H1 (cell line): ENCODE results near the gene IRGC. TPM values are rescaled to one million over a fixed set of nuclear protein-coding genes. Genes with fewer than 3 reads are reported as not detected.

Experiments
- CBX5 ChIP-seq: fragments of 300-800, 300-1000 bp; sonication (generic); IDR thresholded peaks from 2 replicates; pipeline ENCODE4 v1.7.1; 2016; ENCODE audit warnings: antibody characterized with exemption, low read length, low read depth
- CHD7 ChIP-seq: fragments of 300-600 bp; sonication (generic); IDR thresholded peaks from 2 replicates; pipeline ENCODE4 v1.7.1; 2012; ENCODE audit warnings: low read length, moderate library complexity, mild to moderate bottlenecking, inconsistent platforms; ENCODE audit not compliant: insufficient replicate concordance
- EZH2 ChIP-seq: fragments of 200-600 bp; sonication (generic); IDR thresholded peaks from 2 replicates; pipeline ENCODE4 v1.7.1; 2012; ENCODE audit warnings: low read depth, mild to moderate bottlenecking, moderate library complexity, low read length, inconsistent platforms; ENCODE audit not compliant: severe bottlenecking
- JUND ChIP-seq: IDR thresholded peaks from 2 replicates; pipeline ENCODE4 v1.6.1; 2011; ENCODE audit warnings: mild to moderate bottlenecking, improper control_type of control experiment, low read length
- PHF8 ChIP-seq: fragments of 200-600 bp; sonication (generic); conservative IDR thresholded peaks from 2 replicates; pipeline ENCODE4 v1.7.1; 2012; ENCODE audit warnings: low read depth, mild to moderate bottlenecking, inconsistent platforms, low read length, moderate library complexity
- POLR2AphosphoS5 ChIP-seq: IDR thresholded peaks from 2 replicates; pipeline ENCODE4 v1.6.1; 2011; ENCODE audit warnings: low read depth, low read length
- polyA plus RNA-seq, 7 experiments: library from polyadenylated mRNA; depleted of rRNA in 3 of 7; stranded (reverse) in 5 of 7; unstranded in 2 of 7; fragments of >200 nt in 5 of 7; fragments of 200-250 nt in 2 of 7; gene quantifications; 1 replicate in 5 of 7; 2 replicates in 1 of 7; 4 replicates in 1 of 7; pipeline versions ENCODE4 v1.2.1 to v1.2.3, GENCODE V29; 2011 to 2013; ENCODE audit warnings: missing spikeins in 2 of 7, mixed read lengths in 2 of 7
- total RNA-seq: library from RNA; stranded (reverse); fragmentation: NEBNext Ultra II Directional; extraction: Animal tissue kit (Norgen Biotek cat#: 25700); gene quantifications from 2 replicates; pipeline ENCODE4 v1.2.1, GENCODE V29; 2021
- TF ChIP-seq, protein P1 (sequence below), 3 experiments: IDR thresholded peaks; 1 replicate in 2 of 3; 2 replicates in 1 of 3; pipeline versions ENCODE4 v1.5.1 to v1.6.1; 2011; ENCODE audit warnings: low read length in 3 of 3, mild to moderate bottlenecking in 3 of 3, inconsistent platforms in 2 of 3, low read depth in 1 of 3, moderate library complexity in 1 of 3; ENCODE audit not compliant: insufficient read depth in 1 of 3; ENCODE audit errors: control extremely low read depth in 1 of 3

The IRGC gene
- total and polyA plus RNA-seq, 2 of the 8 experiments (the other 6 are each of a cell fraction or from before 2014, with no cell fraction given): not detected

DNA sequence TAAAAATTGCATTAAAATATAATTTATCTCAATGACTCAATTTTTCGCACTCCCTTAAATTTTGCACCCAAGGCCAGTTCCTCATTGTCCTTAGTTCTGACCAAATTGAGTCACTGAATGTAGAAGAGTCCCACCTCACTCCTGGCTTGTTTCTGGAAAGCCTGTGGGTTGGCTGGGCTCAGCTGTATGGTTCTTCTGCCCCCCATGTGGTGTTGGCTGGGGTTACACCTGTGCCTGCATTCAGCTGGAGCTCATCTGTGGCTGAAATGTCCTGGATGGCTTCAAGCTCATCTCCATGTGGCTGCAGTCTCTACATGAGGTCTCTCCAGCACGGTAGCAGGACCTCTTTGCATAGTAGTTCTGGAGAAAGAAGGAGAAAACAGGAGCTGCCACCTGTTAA is 7.2 kb upstream of the IRGC start (continued):
- no peak for TF ChIP-seq CHD7
- no peak for TF ChIP-seq PHF8
- no peak for TF ChIP-seq JUND
- no peak for TF ChIP-seq CBX5
- TF ChIP-seq, protein P1, sequence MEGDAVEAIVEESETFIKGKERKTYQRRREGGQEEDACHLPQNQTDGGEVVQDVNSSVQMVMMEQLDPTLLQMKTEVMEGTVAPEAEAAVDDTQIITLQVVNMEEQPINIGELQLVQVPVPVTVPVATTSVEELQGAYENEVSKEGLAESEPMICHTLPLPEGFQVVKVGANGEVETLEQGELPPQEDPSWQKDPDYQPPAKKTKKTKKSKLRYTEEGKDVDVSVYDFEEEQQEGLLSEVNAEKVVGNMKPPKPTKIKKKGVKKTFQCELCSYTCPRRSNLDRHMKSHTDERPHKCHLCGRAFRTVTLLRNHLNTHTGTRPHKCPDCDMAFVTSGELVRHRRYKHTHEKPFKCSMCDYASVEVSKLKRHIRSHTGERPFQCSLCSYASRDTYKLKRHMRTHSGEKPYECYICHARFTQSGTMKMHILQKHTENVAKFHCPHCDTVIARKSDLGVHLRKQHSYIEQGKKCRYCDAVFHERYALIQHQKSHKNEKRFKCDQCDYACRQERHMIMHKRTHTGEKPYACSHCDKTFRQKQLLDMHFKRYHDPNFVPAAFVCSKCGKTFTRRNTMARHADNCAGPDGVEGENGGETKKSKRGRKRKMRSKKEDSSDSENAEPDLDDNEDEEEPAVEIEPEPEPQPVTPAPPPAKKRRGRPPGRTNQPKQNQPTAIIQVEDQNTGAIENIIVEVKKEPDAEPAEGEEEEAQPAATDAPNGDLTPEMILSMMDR (IDR thresholded peaks at IDR 0.05; ENCODE audit: control extremely low read depth in 1 of 3, insufficient read depth in 1 of 3, low read depth in 1 of 3, low read length in 3 of 3): no peak
- TF ChIP-seq POLR2AphosphoS5: no peak
- TF ChIP-seq EZH2: no peak
